Measurements from ENCODE around the gene SSBP4.

SSBP4 gene

DNA sequence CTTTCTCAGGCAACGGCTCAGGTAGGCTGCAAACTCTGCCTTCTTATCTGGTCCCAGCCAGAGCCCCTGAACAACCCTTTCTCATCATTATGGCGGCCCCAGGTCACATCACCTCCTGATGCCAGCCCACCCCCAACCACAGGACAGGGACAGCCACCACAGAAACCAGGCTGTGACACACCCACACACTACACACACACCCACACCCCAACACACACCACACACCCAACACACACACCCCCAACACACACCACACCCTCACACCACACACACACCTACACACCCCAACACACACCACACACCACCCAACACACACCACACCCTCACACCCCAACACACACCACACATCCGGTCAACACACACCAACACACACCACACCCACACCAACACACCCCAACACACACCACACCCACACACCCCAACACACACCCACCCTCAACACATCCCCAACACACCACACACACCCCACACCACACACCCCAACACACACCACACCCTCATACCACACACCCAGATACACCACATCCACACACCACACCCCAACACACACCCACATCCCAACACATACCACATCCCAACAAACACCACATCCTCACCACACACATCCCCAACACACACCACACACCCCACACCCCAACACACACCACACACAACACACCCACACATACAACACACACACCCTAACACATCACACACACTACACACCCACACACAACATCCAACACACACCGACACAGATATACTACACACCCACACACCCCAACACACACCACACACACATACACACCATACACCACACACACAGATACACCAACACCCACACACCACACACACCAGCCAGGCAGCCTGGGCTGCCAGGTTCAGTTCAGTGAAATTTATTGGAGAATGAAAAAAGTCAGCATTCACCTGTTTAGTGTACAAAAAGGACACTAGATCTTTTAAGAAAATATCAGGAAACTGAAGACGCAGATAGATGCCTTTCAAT, 22.9 kb downstream of the SSBP4 start:
- in situ Hi-C loops (cut with HindIII; ENCODE audit: low sequenced_read_pairs): no loop called here

DNA sequence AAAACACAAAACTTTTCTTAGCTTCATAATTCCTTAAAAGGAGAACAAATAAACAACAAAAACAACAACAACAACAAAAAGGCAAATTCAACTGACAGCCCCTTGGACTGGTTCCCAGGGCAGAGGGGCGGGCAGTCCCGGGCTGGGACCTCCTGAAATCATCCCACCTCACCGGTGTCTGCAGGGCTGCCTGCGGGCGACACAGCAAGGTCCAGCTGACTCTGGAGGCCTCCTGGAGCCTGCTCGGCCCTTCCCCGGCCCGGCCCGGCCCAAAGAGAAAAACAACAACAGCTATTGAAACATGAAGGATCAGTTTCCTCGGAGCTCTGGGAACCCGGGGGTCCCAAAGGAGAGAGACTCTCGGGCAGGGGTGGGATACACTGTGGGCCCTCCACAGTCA, 23.7 kb downstream of the SSBP4 start:
- in situ Hi-C loops (cut with HindIII; ENCODE audit: low sequenced_read_pairs): no loop called here

DNA sequence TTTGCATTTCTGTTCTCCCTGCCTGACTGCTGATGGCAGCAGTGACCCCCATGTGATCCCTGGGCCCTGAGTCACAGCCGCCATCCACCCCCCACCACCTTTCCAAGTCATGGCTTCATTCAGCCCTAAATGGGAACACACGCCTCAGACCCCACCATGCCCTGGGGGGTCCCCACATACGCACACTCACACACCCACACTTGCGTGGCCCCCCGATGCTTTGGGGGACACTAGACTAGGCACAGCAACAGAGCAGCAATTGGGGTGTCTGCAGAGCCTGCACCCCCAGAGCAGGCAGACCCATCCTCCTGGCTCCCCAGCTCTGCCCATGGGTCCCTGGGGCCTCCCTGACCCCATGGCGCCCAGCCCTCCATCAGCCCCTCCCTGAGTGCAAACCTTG, 24.2 kb downstream of the SSBP4 start:
- in situ Hi-C loops (cut with HindIII; ENCODE audit: low sequenced_read_pairs): no loop called here

DNA sequence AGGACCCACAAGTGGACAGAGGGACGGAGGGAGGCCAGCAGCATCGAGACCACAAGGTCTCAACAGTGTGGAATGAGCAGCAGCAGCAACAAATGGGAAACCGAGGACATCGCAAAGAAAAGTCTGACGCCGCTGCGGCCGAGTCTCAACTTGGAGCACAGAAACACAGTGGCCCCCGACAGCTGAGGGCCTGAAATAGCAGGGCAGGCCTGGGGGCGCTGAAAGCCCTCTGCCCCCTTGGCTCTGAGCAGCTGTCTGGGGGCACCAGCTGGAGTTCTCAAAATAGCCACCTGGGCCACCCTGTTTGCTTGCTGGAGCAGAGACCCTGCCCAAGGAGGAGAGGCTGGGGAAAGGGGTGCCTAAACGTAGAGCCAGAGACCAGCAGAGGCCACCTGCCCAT, 24.6 kb downstream of the SSBP4 start:
- in situ Hi-C loops (cut with HindIII; ENCODE audit: low sequenced_read_pairs): no loop called here

DNA sequence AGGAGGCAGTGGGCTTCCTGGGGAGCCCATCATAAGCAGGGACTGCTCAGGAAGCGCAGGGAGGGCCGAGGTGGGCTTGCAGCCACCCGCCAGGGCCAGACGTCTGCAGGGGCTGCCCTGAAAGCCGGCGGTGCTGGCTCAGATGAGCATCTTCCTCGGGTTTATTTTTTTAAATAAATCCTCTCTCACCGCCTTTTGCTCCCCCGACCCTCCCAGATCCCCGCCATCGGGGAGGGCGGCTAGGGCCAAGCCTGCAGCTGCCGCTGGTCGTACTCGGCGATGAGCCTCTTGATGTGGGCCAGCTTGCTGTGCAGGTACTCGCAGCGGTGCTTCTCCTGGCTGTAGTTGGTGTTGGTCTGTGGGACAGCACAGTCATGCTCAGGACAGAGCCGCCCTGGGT, 25.3 kb downstream of the SSBP4 start:
- in situ Hi-C loops (cut with HindIII; ENCODE audit: low sequenced_read_pairs): no loop called here

DNA sequence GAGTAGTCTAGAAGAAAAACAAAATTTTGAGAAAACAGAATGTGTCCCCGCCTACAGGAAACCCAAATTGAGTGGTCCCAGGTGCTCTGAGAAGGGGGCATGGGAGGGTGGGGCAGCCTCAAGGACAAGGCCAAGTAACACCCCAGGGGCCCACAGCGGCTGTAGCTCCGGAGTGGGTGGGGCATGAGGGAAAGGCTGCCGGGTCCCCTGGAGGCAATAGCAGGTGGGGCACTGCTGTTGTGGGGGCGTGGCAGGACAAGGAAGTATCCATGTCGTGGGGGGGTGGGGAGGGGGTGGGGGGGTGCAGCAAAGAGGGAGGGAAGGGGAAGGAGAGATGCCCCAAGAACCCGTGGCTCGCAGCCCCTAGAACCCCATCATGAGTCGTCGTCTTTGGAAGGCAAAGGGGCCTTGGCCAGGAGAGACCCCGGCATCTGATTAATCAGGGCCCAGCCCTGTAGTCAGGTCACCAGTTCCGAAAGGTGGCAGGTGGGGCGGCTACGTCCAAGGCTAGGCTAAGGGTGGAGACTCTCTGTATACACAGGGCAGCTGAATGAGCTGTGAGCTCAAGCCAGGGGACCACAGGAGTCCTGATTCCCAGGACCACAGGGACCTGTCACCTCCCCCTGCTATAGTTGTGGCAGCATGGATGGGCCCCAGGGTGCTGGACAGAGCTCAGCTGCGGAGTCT, 26.2 kb downstream of the SSBP4 start:
- in situ Hi-C loops (cut with HindIII; ENCODE audit: low sequenced_read_pairs): no loop called here

DNA sequence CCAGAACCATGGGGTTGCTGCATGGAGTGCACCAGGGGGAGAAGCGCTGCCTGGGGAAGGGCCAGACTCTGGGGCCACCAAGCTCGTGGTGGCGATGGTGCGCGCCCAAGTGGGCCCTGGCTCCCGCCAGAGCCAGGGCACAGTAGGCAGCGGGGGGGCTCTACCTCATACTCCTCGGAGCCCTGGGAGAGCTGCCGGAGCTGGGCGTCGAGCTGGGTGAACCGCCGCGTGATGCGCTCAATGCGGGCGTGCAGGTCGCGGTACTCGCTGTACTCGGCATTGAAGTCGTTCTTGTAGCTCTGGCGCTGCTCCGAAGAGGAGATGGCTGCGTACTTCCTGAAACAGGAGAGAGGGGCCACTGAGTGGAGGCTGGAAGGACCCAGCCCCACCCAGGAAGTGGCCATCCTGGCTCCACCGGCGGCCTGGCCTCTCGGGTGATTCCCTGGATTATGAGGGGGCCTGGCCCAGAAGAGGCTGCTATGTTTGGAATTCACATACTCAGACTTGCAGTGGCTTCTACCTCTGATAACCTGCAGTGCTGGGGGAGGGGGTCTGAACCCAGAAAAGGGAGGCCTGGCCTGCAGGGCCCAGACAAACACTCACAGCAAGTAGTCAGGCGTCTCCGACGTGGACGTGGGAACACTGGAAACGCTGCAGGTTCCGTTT, 27.1 kb downstream of the SSBP4 start:
- in situ Hi-C loops (cut with HindIII; ENCODE audit: low sequenced_read_pairs): no loop called here

DNA sequence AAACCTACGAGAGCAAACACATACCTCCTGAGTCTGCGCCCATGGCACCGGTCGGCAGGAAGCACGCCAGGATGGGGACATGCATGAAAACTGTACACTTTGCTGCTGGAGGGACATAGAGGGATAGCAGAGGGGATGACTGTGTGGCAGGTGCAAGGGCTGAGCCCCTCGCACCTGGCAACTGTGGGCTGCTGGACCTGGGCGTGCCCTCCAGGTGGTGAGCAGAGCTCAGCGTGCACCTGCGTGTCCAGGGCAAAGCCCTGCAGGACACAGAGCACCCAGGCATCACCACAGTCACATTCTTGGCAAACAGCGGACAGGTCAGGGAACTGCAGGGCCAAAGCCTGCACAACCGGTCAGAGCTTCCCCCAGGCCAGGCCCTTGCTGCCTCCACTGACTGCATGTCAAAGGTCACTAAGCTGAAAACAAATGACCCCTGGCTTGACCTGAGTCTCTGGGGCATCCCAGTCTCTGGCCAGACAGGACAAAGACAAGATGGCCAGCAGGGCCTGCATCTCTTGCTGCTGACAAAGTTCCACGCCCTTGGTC, 27.7 kb downstream of the SSBP4 start:
- in situ Hi-C loops (cut with HindIII; ENCODE audit: low sequenced_read_pairs): no loop called here

DNA sequence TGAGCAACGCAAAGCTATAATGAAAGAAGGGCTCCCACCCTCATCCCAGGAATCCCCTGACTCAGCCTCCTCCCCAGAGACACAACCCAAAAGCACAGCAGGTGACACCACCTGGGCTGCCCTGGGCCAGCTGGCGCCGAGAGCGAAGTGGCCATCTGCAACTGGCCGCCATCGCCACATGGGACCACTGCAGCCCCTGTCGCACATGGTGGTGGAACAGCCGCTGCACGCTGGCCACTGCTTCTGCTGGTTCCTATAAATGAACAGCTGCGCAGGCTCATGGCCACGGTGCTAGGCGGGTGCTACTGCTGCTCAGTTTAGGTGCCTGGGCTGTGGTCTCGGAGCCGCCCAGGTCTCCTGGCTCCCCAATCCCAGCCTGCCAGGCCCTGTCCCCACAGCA, 30.4 kb downstream of the SSBP4 start:
- in situ Hi-C loops (cut with HindIII; ENCODE audit: low sequenced_read_pairs): no loop called here

DNA sequence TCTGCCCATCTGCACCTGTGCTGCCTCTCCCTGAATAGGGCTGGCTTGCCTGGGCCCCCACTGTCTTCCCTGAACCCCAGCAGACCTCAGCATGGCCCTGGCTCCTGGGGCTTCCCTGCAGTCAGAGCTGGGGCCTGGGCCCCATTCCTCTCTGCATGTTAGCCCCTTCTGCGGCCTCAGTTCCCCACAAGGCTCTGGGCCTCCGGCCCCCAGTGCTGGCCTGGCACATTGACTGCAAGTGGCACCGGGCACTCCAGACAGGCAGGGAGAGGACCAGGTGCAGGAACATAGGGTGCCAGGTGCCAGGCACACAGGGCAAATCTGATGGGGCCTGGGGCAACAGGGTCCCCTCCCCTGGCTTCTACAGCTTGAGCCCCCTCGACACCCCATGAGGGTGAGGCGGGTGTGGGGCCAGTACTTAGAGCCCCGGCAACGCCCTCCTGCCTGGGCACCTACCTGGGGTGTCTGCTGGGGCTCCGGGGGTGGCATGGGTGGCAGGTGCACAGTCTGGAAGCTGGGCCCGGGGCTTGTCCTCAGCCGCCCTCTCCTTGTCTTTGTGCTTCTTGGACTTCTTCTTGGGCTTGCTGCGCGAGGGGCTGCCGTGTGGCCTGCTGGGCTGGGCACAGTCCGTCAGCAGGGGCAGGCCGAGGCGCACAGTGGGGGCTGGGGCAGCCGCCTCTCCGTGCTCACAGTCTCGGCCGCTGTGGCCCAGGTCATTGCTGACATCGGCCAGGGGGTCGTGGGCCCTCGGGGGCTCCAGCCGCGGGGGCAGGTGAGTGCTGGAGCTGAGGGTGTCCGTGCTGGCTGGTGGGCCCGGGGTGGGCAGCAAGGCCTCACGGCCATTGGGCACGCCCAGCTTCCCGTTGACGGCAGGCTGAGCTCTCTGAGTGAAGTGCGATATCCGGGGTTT, 31.1 kb downstream of the SSBP4 start:
- in situ Hi-C loops (cut with HindIII; ENCODE audit: low sequenced_read_pairs): no loop called here

DNA sequence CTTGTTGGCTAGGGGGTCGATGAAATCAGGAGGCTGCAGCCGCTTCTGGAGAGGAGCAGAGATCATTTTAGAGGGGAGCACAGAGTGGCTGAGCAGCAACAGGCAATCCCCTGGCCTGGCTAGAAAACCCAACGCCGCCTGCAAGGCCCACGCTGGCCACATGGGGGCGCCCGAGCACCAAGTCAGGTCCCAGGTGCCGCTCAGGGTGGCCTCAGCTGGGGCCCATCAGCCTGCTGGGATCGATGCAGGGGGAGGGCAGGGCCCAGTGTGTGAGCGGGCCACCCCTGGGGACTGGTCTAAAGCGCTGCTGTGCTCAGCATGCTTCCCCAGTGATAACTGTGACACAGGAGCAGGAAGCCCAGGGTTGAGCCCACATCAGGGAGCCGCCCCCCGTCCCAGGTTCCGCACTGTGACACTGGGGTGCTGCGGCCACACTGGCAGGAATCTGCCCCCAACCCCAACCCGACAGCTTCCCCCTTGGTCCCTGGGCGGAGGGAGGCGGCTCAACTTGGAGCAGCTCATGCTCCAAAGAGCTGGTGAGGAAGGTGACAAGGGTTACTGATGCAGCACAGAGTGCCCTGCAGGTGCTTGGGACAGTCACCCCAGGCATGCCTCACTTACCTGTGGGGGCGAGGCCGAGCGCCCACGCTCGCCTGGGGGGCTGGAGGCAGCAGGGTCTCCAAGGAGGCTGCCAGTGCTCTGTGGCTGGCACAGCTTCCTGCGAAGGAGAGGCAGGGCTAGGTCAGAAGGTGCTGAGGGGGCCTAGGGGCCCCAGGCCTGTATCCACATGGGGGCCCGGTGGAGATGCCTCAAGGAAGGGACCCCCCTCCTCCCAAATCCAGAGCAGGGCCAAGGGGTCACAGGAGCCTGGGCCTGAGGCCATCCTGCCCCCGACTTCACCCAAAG, 32.0 kb downstream of the SSBP4 start:
- in situ Hi-C loops (cut with HindIII; ENCODE audit: low sequenced_read_pairs): no loop called here

DNA sequence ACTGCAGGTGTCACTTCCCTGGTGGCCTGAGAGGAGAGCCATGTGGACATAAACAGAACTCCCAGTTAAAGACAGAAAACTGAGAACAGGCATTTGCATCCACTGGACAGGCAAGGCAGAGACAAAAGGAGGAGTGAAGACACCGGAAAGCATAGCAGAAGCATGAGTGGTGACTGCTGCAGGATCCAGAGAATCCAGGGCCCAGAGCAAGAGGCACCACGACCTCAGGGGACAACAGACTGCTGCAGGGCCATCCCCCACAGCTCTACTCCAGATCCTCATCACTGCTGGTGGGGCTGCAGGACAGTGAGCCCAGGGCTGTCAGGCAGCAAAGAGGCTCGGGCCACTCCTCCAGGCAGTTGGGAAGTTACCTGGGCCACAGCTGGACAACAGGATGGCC, 33.2 kb downstream of the SSBP4 start:
- in situ Hi-C loops (cut with HindIII; ENCODE audit: low sequenced_read_pairs): no loop called here

DNA sequence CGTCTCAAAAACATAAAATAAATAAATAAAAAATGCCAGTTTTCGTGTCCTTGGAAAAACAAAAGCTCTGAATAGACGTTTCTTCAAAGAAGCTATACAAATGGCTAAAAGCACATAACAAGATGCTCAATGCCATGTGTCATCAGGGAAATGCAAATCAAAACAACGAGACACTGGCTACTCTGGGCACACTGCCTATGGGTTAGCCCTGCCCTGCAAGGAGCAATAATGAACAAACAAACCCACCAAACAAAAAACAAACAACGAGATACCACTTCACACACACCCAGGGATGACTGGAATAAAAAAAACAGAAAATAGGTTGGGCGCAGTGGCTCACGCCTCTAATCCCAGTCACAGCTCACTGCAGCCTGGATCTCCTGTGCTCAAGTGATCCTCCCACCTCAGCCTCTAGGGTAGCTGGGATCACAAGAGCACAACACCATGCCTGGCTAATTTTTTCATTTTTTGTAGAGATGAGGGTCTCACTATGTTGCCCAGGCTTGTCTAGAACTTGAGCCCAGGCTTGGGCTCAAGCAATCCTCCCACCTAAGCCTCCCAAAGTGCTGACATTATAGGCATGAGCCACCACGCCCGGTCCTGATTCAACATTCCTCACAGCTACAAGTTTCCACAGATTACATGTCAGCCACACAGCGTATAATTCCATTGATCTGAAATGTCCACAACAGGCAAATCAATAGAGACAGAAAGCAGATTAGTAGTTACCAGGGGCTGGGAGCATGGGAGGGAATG, 34.2 kb downstream of the SSBP4 start:
- in situ Hi-C loops (cut with HindIII; ENCODE audit: low sequenced_read_pairs): no loop called here

DNA sequence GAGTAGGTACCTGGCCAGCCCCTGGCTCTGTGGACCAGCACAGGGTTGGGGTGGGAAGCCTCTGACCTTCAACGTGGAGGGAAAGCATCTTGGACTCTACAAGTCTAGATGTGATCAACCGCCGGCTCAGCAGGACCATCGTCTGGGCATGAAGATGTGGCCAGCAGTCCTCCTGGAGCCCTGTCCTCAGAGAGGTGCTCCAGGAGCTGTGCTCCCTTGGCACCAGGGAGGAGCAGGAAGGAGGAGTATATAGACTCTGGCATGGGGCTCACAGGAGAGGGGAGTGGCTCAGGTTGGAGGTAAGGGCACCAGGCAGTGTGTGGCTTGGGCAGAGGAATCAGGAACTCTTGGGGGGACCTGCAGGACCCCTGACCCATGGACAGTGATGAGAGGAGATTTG, 37.1 kb downstream of the SSBP4 start:
- in situ Hi-C loops (cut with HindIII; ENCODE audit: low sequenced_read_pairs): no loop called here

DNA sequence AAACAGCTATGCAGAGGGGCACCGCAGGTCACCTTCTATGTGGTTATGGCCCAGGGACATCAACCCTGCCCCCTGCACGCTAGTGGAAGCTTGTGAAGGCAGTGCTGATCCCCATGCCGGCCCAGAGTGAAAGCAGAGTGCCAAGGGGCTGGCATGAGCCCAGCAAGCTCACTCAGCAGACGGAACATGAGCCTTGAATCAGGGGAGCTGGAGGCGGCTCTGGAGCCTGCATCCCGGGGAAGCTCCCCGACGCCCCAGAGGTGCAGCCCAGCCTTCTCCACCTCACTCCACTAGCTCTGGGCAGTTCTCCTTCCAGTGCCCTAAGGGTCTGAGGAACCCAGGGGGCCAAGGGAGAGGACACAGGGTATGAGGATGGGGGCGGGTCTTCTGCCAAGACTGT, 37.8 kb downstream of the SSBP4 start:
- in situ Hi-C loops (cut with HindIII; ENCODE audit: low sequenced_read_pairs): no loop called here

DNA sequence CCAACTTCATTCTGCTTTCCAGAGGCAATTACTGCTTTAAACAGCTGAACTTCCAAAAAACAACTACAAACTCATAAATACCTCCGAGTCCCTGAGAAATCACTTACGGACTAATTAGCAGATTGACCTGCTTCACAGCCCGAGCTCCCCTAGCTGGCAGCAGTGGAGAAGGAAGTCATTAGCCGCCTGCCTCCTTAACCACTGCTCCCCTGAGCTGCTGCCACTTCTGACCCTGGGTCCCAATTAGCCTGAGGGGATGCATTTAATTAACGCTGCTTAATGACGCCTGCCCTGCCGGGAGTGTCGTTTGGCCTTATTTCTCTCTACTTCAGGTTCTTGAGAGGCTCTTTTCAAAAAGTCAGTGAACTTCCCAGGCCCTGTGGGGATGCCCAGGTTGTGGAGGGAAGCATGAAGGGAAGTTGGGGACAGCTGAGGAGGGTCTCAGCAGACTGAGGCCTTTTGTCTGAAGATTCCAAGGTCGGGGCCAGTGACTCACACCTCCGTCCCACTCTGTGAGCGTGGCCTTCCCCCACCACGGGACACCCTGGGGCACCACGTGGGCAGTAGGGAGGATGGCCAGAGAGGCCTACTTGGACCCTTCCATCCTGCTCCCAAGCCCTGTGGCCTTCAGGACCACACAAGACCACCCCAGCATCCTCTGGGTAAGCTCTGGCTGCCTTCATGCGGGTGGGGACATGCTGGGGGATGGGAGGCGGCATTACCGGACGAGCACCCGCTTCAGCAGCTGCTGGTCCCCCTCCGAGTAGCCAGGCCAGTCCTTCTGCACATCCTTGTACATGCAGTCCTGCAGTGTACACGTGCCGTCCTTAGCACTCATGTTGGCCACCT, 38.5 kb downstream of the SSBP4 start:
- in situ Hi-C loops (cut with HindIII; ENCODE audit: low sequenced_read_pairs): no loop called here

DNA sequence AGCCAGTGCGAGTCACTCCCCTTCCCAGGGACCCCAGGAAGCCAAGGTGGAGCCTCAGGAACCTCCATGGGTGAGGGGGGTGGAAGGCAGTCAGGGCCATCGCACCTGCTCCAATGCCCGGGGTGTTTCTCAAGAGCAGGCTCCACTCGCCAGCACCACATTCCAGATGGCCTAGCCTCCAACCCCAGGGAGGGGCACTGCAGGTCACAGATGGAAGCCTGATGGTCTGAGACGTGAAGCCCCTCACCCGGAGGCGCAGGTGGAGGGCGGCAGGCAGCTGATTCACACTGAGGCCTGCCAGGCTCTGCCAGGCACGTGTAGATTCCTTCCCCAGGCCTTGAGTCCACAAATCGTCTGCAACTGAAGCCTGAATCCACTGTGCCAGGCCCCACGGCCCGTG, 41.7 kb downstream of the SSBP4 start:
- in situ Hi-C loops (cut with HindIII; ENCODE audit: low sequenced_read_pairs): no loop called here

DNA sequence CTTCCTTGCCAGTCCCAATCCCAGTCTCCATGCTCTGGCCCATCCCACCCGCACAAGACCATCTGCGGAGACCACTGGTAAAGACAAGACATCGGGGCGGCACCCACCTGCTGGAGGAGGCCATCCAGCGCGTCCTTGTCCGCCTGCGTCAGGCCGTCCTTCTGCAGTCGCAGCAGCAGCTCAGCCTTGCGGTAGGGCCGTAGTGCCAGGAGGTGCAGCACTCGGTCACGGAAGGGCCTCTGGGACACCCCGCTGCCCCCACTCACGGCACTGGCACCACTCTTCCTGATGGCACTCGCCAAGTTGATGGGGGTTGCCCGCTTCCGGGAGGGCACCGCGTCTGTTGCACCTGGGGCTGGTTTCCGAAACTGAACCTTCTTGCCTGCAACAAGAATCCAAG, 42.3 kb downstream of the SSBP4 start:
- in situ Hi-C loops (cut with HindIII; ENCODE audit: low sequenced_read_pairs): no loop called here
